KMS-11 (cell line): ENCODE results near the gene RPL28.
"Not testable (repeated sequence)": the region's sequence is repeated elsewhere in the genome, so short reads cannot be mapped to it uniquely, and the experiment has no call there.

Experiments
- H2AFZ ChIP-seq: fragments of 200-600 bp; sonication (generic); 2 replicates; pipeline ENCODE4 v1.6.1; 2016; ENCODE audit warnings: antibody characterized with exemption, mixed run types, low read depth
- H3K27ac ChIP-seq: fragments of 200-600 bp; sonication (generic); 2 replicates; pipeline ENCODE4 v1.6.1; 2016; ENCODE audit warnings: mild to moderate bottlenecking, mixed run types
- H3K27me3 ChIP-seq: fragments of 200-600 bp; sonication (generic); 2 replicates; pipeline ENCODE4 v1.6.1; 2017; ENCODE audit warnings: mild to moderate bottlenecking, low read depth, mixed run types, moderate library complexity; ENCODE audit not compliant: insufficient read depth
- H3K36me3 ChIP-seq: fragments of 200-600 bp; sonication (generic); 2 replicates; pipeline ENCODE4 v1.6.1; 2017; ENCODE audit warnings: mild to moderate bottlenecking, mixed run types; ENCODE audit not compliant: insufficient read depth
- H3K4me1 ChIP-seq: fragments of 200-600 bp; sonication (generic); 2 replicates; pipeline ENCODE4 v1.6.1; 2016; ENCODE audit warnings: mild to moderate bottlenecking, low read depth, mixed run types; ENCODE audit not compliant: poor library complexity, severe bottlenecking
- H3K4me2 ChIP-seq: fragments of 200-600 bp; sonication (generic); 2 replicates; pipeline ENCODE4 v1.7.0; 2016; ENCODE audit warnings: mild to moderate bottlenecking, mixed run types
- H3K4me3 ChIP-seq: fragments of 200-600 bp; sonication (generic); IDR thresholded peaks from 2 replicates; pipeline ENCODE4 v1.6.1; 2017; ENCODE audit warnings: low read depth, low read length, mixed read lengths; ENCODE audit not compliant: insufficient read depth
- H3K79me2 ChIP-seq: fragments of 200-600 bp; sonication (generic); 2 replicates; pipeline ENCODE4 v1.6.1; 2016; ENCODE audit warnings: low read depth, mixed run types; ENCODE audit not compliant: insufficient read depth
- H3K9ac ChIP-seq: fragments of 200-600 bp; sonication (generic); 2 replicates; pipeline ENCODE4 v1.6.1; 2016; ENCODE audit warnings: mild to moderate bottlenecking, mixed run types
- H4K20me1 ChIP-seq: fragments of 200-600 bp; sonication (generic); 2 replicates; pipeline ENCODE4 v1.6.1; 2016; ENCODE audit warnings: mild to moderate bottlenecking, mixed run types; ENCODE audit not compliant: insufficient read depth
- CTCF ChIP-seq: fragments of 200-600 bp; sonication (generic); conservative IDR thresholded peaks from 2 replicates; pipeline ENCODE4 v1.6.1; 2017; ENCODE audit warnings: low read depth, mild to moderate bottlenecking, antibody characterized with exemption, low read length, moderate library complexity, mixed read lengths

Gene RPL28

GRCh38 chr19:55447421-55448174 is 61.9 kb downstream of the RPL28 start:
- Histone ChIP-seq H3K36me3 (no peaks in the 10 kb centered on the region), H3K27me3 (peaks cover 38% of the 10 kb centered on the region), H4K20me1 (no peaks in the 10 kb centered on the region), H3K27ac (no peak overlapping the region), H3K4me1 (no peaks in the 10 kb centered on the region), H2AFZ (no peak overlapping the region), H3K79me2 (no peaks in the 10 kb centered on the region), H3K9ac (no peak overlapping the region), H3K4me3 (no peak overlapping the region), H3K4me2 (no peak overlapping the region)
- no peak for TF ChIP-seq CTCF

GRCh38 chr19:55448175-55448490 is 62.4 kb downstream of the RPL28 start:
- H3K4me2 ChIP-seq, H3K9ac ChIP-seq, H3K27ac ChIP-seq, H4K20me1 ChIP-seq, H3K4me1 ChIP-seq, H3K36me3 ChIP-seq, H3K4me3 ChIP-seq, H3K79me2 ChIP-seq, H2AFZ ChIP-seq: not testable (repeated sequence)
- H3K27me3 ChIP-seq, result peaks cover 35% of the 10 kb centered on the region

- H3K79me2 ChIP-seq, result no peaks in the 10 kb centered on the region
- no peaks in the 10 kb centered on the region for H3K4me1 ChIP-seq
- no peak overlapping the region for H3K4me2 ChIP-seq
- H3K27ac ChIP-seq, result no peak overlapping the region
- H2AFZ ChIP-seq, result no peak overlapping the region
- H3K9ac ChIP-seq, result no peak overlapping the region
- H3K4me3 ChIP-seq, result no peak overlapping the region
- TF ChIP-seq CTCF, result no peak
- no peaks in the 10 kb centered on the region for H4K20me1 ChIP-seq
- H3K27me3 ChIP-seq, result peaks cover 24% of the 10 kb centered on the region
- no peaks in the 10 kb centered on the region for H3K36me3 ChIP-seq
These were observed 63.7 kb downstream of the RPL28 start for GRCh38 chr19:55449469-55449868.

GRCh38 chr19:55451163-55451964 is 65.6 kb downstream of the RPL28 start:
- H3K4me2 ChIP-seq, result no peak overlapping the region

More at GRCh38 chr19:55451163-55451964, 65.6 kb downstream of the RPL28 start:
- Histone ChIP-seq H3K27ac (no peak overlapping the region), H3K36me3 (no peaks in the 10 kb centered on the region), H2AFZ (no peak overlapping the region), H3K4me3 (no peak overlapping the region), H3K9ac (no peak overlapping the region), H3K4me1 (no peaks in the 10 kb centered on the region), H3K27me3 (peaks cover 8% of the 10 kb centered on the region), H3K79me2 (no peaks in the 10 kb centered on the region), H4K20me1 (no peaks in the 10 kb centered on the region)
- TF ChIP-seq CTCF, result no peak
